ENCODE measurements around the gene MAP3K7.

MAP3K7 gene

DNA sequence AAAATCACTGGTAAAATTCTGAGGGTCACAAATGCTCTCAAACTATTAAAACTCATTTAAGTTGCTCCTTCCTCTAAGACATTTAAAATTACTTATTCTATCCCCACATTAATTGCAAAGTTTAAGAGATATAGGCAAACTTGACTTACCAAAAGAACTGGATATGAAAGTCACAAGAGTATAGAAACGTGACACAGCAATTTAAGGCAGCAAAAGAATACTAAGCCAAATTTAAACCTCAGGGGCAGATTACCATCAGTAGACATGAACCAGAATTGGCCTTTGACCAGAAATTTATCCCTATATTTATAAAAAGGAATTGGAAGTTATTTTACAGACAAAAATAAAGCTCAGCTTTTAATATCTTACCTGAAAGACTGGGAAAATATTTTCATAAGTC, 56.0 kb downstream of the MAP3K7 start:
- no peak for DNase-seq (ENCODE audit: low read depth)

DNA sequence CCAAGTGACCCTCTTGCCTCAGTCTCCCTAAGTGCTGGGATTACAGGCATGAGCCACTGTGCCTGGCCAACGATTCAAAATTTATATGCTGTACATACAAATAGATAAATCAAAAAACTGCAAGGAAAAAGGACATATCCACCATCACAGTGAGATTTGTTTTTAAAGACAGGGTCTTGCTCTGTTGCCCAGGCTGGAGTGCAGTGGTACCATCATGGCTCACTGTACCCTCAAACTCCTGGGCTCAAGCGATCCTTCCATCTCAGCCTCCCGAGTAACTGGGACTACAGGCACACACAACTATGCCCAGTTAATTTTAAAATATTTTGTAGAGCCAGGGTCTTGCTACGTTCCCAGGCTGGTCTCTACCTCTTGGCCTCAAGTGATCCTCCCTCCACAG, 61.5 kb downstream of the MAP3K7 start:
- no peak for DNase-seq (ENCODE audit: low read depth)

DNA sequence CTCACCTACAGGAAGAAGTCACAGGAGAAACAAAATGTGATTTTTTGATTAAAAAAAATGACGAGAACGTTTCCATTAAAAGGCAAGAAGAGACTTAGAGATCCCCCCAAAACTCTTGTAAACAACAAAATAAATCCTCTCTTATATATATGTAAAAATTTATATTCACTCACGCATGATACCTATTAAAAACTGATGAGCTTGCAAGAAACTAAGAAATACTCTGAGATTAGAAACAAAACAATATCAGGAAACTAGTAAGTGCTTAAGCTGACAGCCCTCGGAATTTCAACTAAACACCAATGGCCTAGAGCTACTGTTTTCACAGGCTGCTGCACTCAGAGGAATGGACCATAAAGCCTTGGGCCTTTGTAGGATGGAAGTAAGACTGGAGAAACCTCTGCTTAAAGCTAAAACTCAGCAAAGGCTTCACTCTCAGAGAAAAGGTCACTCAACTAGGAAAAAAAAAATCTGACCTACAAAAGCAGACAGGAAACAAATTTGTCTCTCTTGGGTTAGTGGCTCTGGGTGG, 63.0 kb downstream of the MAP3K7 start:
- no peak for DNase-seq (ENCODE audit: low read depth)

DNA sequence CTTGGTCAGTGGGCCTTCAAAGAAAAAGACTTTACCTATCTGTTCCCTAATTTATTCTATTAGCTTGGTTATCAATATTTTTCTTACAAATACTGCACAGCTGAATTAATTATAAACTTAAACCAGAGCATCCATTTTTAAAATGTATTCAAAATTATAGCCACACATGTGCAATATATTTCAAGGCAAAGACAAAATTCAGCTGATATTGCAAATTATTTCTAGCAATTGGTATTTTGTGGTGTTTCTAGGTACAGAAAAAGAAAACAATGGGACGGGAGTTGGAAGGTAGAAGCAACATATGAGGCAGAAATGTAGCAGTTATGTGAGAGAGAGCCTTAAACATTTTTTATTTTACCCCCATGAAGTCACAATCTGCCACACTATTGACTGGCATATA, 64.9 kb downstream of the MAP3K7 start:
- no peak for DNase-seq (ENCODE audit: low read depth)

DNA sequence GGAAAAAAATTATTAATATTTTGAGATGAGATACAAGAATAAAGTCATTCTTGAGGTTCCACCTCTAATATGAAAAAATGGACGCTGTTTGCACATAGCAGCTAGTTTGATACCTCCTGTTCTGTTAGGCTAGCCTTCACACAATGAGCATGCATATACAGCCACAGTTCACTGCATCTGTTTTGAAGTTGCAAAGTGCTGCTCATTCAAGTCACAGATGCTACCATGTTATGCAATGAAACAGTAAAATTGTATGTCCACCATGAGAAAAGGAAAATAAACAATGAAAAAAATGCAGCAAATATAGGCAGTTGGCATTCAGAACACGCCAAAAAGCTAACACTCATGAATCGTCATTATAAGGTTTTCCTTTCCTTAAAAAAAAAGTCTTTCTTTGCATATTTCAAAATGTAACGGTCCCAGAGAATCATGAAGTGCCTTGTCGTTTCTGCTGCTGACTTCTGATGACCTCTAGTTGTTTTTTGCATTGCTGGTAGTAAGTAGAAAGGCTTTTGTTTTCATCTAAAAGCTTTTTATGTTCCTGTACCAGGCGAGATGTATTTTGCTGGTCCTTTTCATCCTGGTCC, 70.7 kb downstream of the MAP3K7 start:
- DNase-seq (ENCODE audit: low read depth), result no peak

DNA sequence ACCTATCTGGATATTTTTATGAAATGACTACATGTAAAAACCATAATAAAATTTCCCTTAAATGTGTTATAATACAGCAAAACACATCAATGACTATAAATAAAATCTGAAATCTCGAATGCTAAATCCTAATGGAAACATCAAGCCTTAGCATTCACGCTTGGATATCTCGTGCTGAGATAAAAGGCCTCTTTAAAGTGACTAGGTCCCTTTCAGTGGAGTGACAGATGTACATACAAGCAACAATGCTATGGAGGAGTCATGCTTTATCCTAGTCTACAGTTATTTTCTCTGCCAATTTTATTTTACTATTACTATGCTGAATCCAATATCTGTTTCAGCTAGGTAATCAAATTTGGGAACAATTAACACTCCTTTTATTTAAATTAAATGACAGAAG, 72.4 kb downstream of the MAP3K7 start:
- DNase-seq (ENCODE audit: low read depth), result no peak

DNA sequence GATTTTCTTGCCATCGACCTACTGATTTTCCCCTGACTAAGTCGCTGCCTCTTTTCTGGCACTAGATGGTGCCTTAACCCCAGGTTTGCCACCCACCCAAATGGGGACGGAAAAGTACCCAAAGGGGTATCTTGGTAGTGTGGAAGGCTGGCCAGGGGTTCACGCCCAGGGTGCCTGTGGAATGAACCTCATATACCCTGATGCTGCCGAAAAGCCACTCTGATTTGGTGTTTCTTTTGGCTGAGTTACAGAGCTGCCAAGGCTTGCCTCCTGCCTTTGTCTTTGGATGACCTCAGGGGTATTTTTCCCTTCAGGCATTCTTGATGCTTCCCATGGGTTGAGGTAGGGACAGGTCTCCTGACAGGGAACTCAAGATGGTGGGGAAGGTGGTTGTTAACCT, 78.1 kb downstream of the MAP3K7 start:
- no peak for DNase-seq (ENCODE audit: low read depth)

DNA sequence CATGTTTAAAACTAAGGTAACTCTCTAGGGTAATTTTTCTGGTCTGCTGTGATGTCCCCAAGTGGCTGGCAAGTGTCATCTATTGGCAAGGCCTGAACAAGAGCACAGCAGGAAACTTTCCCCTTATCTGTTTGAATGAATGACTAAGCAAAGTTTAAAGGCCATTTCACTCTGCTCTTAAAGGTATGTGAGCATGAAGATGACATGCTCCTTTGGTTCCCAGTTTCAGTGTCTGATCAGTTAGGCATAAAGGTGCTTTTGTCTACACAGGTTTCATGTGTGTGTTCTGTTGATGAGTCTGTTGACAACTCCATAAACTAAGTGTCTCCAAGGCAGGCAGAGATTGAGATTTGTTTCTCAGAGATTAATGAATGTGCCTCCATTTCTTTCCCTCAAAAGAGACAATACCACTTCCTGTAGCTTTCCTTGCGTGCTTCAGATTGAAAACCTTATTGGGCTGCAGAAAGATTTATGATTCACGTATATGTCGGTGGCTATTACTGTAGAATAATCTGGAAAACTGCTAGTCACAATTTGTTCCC, 83.9 kb downstream of the MAP3K7 start:
- DNase-seq (ENCODE audit: low read depth), result no peak

DNA sequence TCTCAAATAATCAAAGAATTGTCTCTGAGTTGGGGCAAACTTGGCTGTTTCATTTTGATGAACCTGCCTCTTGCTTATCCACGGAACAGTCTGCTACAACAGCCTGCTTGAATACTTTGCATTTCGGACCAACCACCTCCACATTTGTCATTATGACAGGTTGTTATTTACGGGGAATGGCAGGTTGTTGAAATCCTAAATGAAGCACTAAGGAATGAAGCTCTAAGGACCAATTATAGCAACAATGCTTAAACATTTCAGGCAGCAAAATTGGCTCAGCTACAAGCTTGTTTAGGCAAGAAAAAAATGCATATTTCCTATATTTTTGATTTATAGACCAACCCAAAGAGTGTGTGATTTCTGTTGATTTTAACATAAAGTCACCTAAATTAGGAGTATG, 84.5 kb downstream of the MAP3K7 start:
- DNase-seq (ENCODE audit: low read depth), result no peak

DNA sequence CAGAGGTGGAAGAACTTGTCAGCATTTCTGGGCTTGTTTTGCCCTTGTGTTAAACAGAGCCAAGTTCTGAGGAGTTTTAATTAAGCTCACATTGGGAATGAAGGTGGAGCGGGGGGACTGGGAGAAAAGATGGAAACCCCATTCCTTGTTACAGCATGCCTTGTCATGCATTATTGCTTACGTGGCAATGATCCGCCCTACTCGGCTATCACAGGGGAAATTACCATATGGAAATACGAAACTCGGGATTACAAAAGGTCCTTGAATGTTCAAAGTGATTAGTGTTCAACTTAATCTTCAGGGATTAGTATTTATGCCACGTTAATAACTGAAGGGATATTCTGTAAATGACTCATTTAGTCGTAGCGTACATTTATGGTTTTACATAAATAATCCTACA, 86.4 kb downstream of the MAP3K7 start:
- no peak for DNase-seq (ENCODE audit: low read depth)

DNA sequence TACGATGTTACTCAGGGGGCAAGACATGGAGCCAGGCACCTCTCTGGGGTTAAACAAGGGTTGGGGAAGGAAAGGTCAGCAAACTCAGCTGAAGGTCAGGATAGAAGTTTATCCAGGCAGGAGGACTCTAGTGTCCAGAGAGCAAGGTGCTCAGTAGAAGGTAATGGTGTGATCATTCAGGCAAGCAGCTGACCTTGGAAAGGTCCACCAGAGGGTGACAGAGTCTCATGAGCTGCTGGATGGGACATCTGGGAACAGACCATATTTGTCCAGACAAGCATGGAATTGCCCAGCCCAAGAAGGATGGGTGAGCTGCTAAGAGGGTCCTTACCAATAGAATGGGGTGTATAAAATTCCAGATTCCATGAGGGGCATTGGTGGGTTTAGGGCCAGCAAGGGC, 89.5 kb downstream of the MAP3K7 start:
- no peak for DNase-seq (ENCODE audit: low read depth)

DNA sequence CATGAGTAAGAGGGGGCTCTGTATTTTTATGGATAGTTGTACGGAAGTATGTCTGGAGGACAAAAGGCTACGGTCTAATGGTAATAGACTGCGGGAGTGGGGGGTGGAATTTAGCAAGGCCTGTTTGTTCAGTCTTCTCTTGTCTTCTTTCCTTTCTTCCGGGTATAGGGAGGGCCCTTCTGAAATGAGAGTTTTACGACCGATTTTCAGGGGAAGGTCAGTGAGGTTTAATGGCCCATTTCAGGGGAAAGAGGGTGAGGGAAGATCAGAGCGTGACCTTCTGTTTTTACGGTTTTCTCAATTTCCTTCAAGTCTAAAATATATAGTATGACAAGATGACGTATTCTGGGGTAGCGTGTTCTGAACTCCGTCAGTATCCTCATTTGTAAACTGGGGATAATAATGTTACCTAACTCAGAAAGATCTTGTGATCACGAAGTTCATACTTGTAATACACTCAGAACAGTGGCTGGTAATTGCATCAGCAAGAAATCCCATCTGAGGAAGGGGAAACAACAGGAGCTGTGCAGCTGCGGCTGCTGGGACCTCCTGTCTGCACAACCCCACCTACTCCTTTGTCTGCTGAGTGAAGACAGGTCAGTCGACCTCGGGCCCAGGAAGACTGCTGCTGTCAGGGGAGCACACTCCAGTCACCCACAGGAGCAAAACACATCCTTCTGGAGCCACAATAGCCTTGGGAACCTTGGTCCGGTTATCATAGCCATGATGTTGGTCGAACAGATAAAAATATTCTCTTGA, 90.4 kb downstream of the MAP3K7 start:
- no peak for DNase-seq (ENCODE audit: low read depth)

DNA sequence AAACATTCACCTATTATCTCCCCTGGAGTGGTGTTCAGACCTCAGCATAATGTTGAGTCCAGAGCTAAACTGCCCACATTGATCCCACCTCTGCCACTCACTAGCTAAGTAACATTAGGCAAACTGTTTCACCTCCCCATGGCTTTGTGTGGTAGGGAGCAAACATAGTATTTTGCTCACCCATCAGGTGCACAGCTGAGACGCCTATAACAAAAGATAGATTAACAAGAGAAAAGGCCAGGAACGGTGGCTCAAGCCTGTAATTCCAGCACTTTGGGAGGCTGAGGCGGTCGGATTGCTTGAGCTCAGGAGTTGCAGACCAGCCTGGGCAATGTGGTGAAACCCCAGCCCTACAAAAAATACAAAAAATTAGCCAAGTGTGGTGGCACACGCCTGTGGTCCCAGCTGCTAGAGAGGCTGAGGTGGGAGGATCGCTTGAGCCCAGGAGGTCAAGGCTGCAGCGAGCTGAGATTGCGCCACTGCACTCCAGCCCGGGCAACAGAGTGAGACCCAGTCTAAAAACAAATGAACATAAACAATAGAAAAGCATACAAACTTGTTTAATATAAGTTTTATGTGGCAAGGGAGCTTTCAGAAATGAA, 91.6 kb downstream of the MAP3K7 start:
- no peak for DNase-seq (ENCODE audit: low read depth)

DNA sequence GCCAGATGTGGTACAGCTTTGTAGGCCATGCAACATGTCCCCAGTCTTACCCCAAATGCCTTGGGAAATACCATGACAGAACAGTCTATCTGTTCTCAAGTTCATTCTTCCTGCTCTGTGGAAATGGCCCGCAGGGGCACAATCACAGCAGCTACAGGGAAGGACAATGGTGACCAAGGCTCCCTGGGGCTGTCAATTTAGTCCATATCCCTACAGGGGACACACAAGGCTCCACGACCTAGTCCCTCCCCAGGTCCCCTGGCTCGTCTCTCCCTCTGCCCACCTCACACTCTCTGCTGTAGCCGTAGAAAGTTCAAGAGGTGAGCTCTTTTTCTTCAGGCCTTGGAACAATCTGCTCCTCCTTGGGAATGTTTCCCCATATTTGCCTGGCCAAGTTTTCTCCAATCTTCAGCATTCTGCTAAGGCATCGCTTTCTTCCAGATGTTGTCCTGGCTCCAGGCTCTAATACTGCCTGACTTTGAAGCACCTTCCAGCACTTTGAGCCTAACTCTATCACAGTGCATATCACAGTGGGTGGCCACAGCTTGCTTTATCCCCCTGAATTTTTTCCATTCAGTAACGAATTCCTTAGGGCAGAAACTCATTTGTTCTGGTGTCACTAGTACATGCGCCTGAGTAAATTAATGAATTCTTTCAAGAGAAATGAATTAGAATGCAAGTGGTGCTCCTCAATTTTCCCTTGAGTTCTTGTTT, 92.6 kb downstream of the MAP3K7 start:
- DNase-seq (ENCODE audit: low read depth), result no peak

DNA sequence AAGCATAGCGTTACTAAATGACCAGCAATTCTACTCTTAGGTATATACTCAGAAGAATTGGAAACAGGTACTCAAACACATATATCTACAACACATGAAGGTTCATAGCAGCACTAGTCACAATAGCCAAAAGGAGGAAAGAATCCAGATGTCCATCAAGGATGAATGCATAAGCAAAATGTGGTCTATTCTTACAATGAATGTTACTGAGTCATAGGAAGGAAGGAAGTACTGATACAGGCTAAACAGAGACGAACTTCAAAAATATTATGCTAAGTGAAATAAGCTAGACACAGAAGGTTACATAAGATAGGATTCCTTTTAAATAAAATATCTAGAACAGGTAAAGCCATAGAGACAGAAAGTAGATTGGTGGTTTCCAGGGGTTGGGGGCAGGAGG, 93.5 kb downstream of the MAP3K7 start:
- no peak for DNase-seq (ENCODE audit: low read depth)

DNA sequence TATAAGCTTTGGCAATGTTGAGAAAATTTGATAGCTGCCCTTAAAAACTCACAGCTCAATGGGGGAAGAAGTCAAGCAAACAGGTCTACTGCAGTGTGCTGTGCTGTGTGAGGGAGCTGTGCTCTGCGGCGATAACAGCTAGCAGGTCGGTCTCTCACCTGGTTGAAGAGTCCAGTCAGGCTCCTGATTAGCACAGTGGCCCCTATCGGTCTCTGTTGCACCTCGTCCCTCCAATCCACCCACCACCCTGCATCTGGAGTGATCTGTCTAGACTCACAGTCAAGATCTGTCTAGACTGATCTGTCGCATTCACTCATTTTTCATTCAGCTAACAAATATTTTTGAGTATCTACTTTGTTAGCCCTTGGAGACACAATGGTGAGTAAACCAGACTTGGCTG, 94.1 kb downstream of the MAP3K7 start:
- no peak for DNase-seq (ENCODE audit: low read depth)

DNA sequence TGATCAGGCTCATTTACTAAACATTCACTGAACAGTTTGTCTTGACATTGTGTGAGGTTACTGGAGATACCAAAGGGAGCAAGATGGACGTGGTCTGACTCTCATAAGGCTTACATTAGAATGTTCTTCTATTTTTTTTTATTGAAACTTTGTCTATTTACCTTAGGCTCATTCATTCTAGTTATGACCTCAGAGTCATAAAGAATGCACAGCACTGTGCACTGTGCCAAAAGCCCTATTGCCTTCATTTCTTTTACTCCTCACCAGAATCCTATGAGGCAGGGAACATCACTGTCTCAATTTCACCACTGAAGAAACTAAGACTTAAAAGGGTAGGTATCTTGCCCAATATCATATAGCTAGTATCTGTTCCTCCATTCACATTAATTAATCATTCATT, 94.5 kb downstream of the MAP3K7 start:
- no peak for DNase-seq (ENCODE audit: low read depth)

DNA sequence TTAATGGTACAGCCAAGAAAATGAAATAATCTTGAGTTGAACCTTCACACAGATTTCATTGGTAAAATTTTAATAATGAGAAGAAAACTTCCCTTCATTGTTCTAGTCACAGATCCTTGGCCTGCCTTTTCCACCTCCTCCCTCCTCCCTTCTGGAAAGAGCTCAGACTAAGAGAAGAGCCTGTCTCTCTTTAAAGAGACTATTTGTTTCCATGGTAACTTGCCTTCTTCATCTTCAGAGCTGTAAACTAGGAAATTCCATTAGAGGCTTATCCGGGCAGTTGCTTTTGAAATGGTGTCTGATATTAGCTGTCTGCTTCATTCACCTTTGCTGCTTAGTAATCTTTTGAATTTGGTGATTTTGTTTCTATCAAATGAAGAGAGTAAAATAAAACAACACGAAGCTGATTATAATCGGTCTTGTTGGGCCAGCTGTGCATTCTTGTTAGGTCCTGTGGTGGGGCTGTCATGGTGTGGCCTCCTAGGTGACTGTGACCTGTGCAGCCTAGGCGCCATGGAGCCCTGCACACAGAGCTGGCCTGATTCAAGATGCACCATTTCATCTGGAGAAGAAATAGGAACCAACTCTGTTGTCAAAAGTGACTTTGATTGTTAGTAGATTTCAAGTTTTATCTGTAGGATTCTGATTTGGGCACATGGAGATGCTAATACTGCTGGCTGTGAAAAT, 96.7 kb downstream of the MAP3K7 start:
- DNase-seq (ENCODE audit: low read depth), result no peak

DNA sequence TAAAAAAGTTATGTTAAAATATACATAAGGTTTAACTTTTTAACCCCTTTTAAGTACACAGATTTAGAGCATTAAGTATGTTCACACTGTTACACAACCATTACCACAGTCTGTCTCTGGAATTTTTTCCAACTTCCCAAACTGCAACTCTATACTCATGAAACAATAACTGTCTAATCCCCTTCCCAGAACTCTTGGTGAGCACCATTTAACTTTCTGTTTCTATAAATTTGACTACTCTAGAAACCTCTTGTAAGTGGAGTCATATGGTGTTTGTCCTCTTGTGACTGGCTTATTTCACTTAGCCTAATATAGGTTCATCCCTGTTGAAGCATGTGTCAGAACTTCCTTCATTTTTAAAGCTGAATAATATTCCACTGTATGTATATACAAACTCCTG, 98.1 kb downstream of the MAP3K7 start:
- no peak for DNase-seq (ENCODE audit: low read depth)

DNA sequence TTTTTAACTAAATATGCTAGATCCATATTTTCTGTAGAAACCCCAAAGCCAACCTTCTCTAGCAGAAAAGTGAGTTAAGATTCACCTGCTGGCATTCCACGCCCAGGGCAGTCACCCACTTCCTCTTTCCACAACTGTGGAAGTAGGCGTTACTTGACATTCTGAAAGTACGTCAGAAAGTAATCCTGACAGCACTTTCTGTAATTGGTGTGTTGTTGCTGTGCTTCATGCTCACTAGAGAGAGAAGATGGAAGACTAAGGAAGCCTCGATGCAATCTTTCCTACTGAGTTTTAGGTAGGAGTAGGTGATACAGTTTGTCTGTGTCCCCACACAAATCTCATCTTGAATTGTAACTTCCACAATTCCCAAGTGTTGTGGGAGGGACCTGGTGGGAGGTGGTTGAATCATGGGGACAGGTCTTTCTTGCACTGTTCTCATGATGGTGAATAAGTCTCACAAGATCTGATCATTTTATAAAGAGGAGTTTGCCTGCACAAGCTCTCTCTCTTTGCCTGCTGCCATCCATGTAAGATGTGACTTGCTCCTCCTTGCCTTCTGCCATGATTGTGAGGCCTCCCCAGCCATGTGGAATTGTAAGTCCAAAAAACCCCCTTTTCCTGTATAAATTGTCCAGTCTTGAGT, 101.1 kb downstream of the MAP3K7 start:
- no peak for DNase-seq (ENCODE audit: low read depth)

DNA sequence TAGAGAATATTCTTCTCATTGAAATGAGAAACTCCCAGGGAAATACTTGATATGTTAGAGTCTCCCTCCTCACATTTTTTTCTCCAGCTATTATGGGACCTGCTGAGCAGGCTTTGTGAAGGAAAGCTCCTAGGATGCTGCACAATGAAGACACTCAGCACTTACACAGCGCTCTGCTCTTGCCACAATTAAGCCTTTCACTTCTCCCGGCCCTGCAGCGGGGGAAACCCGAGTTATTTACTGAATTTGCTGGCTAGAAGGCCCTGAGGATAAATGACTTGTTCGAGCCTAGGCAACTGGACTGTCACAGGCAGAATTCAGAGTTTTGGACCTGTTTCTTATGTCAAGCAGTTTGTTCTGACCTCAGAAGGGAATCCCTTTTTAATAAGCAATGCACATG, 102.0 kb downstream of the MAP3K7 start:
- no peak for DNase-seq (ENCODE audit: low read depth)
